H1 (cell line): Measurements from ENCODE around the gene NPR1.

Source experiments
- CBX8 ChIP-seq: fragments of 300-800, 300-1000 bp; sonication (generic); IDR thresholded peaks from 2 replicates; pipeline ENCODE4 v1.7.1; 2016; ENCODE audit warnings: low read depth, low read length, borderline replicate concordance
- CTCF ChIP-seq, 3 experiments: IDR thresholded peaks; 1 replicate in 2 of 3; 2 replicates in 1 of 3; pipeline versions ENCODE4 v1.5.1 to v1.6.1; 2011; ENCODE audit warnings: low read length in 3 of 3, mild to moderate bottlenecking in 3 of 3, inconsistent platforms in 2 of 3, low read depth in 1 of 3, moderate library complexity in 1 of 3; ENCODE audit not compliant: insufficient read depth in 1 of 3; ENCODE audit errors: control extremely low read depth in 1 of 3
- EGR1 ChIP-seq: IDR thresholded peaks from 2 replicates; pipeline ENCODE4 v1.6.1; 2011; ENCODE audit warnings: low read depth, low read length, borderline replicate concordance
- EP300 ChIP-seq, 2 experiments: IDR thresholded peaks; 1 replicate in 1 of 2; 2 replicates in 1 of 2; pipeline ENCODE4 v1.6.1; 2011 to 2012; ENCODE audit warnings: low read depth in 2 of 2, low read length in 2 of 2, mild to moderate bottlenecking in 2 of 2, borderline replicate concordance in 1 of 2, inconsistent platforms in 1 of 2, moderate library complexity in 1 of 2
- EZH2 ChIP-seq: fragments of 200-600 bp; sonication (generic); IDR thresholded peaks from 2 replicates; pipeline ENCODE4 v1.7.1; 2012; ENCODE audit warnings: low read depth, mild to moderate bottlenecking, moderate library complexity, low read length, inconsistent platforms; ENCODE audit not compliant: severe bottlenecking
- FOSL1 ChIP-seq: IDR thresholded peaks from 2 replicates; pipeline ENCODE4 v1.6.1; 2011; ENCODE audit warnings: mild to moderate bottlenecking, low read depth, low read length, moderate library complexity; ENCODE audit not compliant: insufficient read depth
- JUND ChIP-seq: IDR thresholded peaks from 2 replicates; pipeline ENCODE4 v1.6.1; 2011; ENCODE audit warnings: mild to moderate bottlenecking, improper control_type of control experiment, low read length
- POLR2A ChIP-seq, 2 experiments: IDR thresholded peaks; 1 replicate in 1 of 2; 2 replicates in 1 of 2; pipeline ENCODE4 v1.6.1; 2011; ENCODE audit warnings: low read depth in 2 of 2, low read length in 2 of 2, mild to moderate bottlenecking in 2 of 2; ENCODE audit errors: control extremely low read depth in 1 of 2
- RFX5 ChIP-seq: IDR thresholded peaks from 2 replicates; pipeline ENCODE4 v1.6.1; 2011; ENCODE audit warnings: low read depth, low read length, improper control_type of control experiment, borderline replicate concordance
- TBP ChIP-seq: IDR thresholded peaks from 2 replicates; pipeline ENCODE4 v1.6.1; 2011; ENCODE audit warnings: low read depth, low read length, improper control_type of control experiment
- TEAD4 ChIP-seq: IDR thresholded peaks from 2 replicates; pipeline ENCODE4 v1.6.1; 2012; ENCODE audit warnings: low read depth, low read length, inconsistent platforms, mixed read lengths
- USF2 ChIP-seq: IDR thresholded peaks from 2 replicates; pipeline ENCODE4 v1.6.1; 2011; ENCODE audit warnings: low read length, improper control_type of control experiment
- YY1 ChIP-seq: IDR thresholded peaks from 2 replicates; pipeline ENCODE4 v1.6.1; 2011; ENCODE audit warnings: low read depth, mild to moderate bottlenecking, low read length
- ZNF274 ChIP-seq: IDR thresholded peaks from 2 replicates; pipeline ENCODE4 v1.7.0; 2012; ENCODE audit warnings: low read length, borderline replicate concordance; ENCODE audit errors: extremely low read depth

- TF ChIP-seq USF2, result no peak
- no peak for TF ChIP-seq ZNF274
- no peak for TF ChIP-seq EGR1
- peak in 1 of 3 experiments; percentile 5; a peak in 1 of 4 replicates for TF ChIP-seq CTCF (IDR thresholded peaks at IDR 0.05; ENCODE audit: control extremely low read depth in 1 of 3, insufficient read depth in 1 of 3, low read depth in 1 of 3, low read length in 3 of 3)
- TF ChIP-seq JUND, result no peak
- TF ChIP-seq FOSL1, result no peak
- TF ChIP-seq TEAD4, result no peak
- TF ChIP-seq TBP, result no peak
- TF ChIP-seq RFX5, result no peak
- no peak for TF ChIP-seq EP300 (IDR thresholded peaks at IDR 0.05; ENCODE audit: borderline replicate concordance in 1 of 2, low read depth in 2 of 2, low read length in 2 of 2)
- TF ChIP-seq EZH2, result peak; percentile 64
- no peak for TF ChIP-seq CBX8
- no peak for TF ChIP-seq YY1
- no peak for TF ChIP-seq POLR2A (IDR thresholded peaks at IDR 0.05; ENCODE audit: control extremely low read depth in 1 of 2, low read depth in 2 of 2, low read length in 2 of 2)
These were observed 1.0 kb downstream of the NPR1 start for GRCh38 chr1:153679337-153680119.
